Ovary (tissue), 3 donors: Measurements from ENCODE around the gene BTBD9.

ENCODE experiments used
- POLR2A ChIP-seq: fragments of 450-650 bp; IDR thresholded peaks from one replicate; pipeline ENCODE4 v1.6.1; 2017; ENCODE audit warnings: antibody characterized with exemption, mild to moderate bottlenecking, moderate library complexity
- TF ChIP-seq, protein P1 (sequence below), 3 donors: fragments of 450-650 bp in 2 of 3; fragments of 200-600 bp in 1 of 3; IDR thresholded peaks; one replicate each; pipeline versions ENCODE4 v1.5.1 to v1.8.0; 2016 to 2022; ENCODE audit warnings: antibody characterized with exemption in 3 of 3, mild to moderate bottlenecking in 1 of 3
- donor health status: DM: no; HTN: no; CAD: no.

DNA sequence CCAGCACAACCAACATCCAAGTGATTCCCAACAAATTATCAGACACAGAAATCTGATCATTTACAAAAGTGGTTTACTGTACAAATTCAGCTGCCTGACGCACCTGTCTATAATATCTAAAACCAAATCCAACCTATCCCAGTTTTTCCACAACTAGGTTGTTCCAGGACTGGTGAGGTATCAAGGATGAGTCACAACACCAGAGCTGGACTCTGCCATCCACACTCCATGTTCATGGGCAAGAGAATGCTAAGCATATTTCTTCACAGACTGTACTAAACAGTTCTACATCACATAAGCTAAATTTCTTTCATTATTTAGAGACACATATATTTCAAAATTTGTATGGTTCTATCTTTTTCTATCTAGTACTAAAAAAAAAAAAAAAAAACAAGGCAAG lies 141.6 kb downstream of the BTBD9 start:
- TF ChIP-seq, protein P1, sequence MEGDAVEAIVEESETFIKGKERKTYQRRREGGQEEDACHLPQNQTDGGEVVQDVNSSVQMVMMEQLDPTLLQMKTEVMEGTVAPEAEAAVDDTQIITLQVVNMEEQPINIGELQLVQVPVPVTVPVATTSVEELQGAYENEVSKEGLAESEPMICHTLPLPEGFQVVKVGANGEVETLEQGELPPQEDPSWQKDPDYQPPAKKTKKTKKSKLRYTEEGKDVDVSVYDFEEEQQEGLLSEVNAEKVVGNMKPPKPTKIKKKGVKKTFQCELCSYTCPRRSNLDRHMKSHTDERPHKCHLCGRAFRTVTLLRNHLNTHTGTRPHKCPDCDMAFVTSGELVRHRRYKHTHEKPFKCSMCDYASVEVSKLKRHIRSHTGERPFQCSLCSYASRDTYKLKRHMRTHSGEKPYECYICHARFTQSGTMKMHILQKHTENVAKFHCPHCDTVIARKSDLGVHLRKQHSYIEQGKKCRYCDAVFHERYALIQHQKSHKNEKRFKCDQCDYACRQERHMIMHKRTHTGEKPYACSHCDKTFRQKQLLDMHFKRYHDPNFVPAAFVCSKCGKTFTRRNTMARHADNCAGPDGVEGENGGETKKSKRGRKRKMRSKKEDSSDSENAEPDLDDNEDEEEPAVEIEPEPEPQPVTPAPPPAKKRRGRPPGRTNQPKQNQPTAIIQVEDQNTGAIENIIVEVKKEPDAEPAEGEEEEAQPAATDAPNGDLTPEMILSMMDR (IDR thresholded peaks at IDR 0.05), result no peak
- TF ChIP-seq POLR2A, result no peak
